HepG2 (cell line): ENCODE measurements around the gene L1CAM. TPM values are rescaled to one million over a fixed set of nuclear protein-coding genes. Genes with fewer than 3 reads are reported as not detected.
A peak's percentile ranks its signal among the peaks of the same experiment; 100 is the strongest.

Experiments
- ATAC-seq: fragments of 200-7000 bp; cut with Tn5 transposase; 3 replicates; pipeline ENCODE4 v1.9.1; 2020; ENCODE audit warnings: mild to moderate bottlenecking, moderate library complexity
- BruUV-seq: library from RNA; stranded (reverse); fragments of 400-500 nt; replicated peaks from 2 replicates; lab custom pipeline; 2021; lab: Mats Ljungman, UMichigan
- CTCF ChIA-PET: fragments of 300-600 bp; formaldehyde crosslinking; extraction: SDS; loops from one replicate; lab custom pipeline; 2021; ENCODE audit warnings: low total read pairs, inconsistent platforms, low intra/inter-chr PET ratio; lab: Yijun Ruan, JAX
- POLR2A ChIA-PET: fragments of 350-600 bp; sonication (Branson Sonifier 250); formaldehyde crosslinking; loops from one replicate; lab custom pipeline; 2020; ENCODE audit warnings: antibody characterized with exemption, inconsistent platforms; lab: Yijun Ruan, JAX
- DNase-seq: peaks from one replicate; pipeline ENCODE4 v3.0.0-alpha.2; 2015; ENCODE audit warnings: low spot score
- FAIRE-seq: peaks from 3 replicates; lab custom pipeline; 2011; peaks lifted over from hg19 to GRCh38; lab: Jason Lieb, UNC
- H2AFZ ChIP-seq: one replicate; pipeline ENCODE4 v1.6.1; 2011; ENCODE audit warnings: low read length, inconsistent platforms
- H3K27ac ChIP-seq: fragments of 300-600 bp; 3 replicates; pipeline ENCODE4 v1.8.0; 2011; ENCODE audit warnings: mixed run types, mild to moderate bottlenecking, mixed read lengths, low read length, inconsistent platforms; ENCODE audit not compliant: insufficient read depth; ENCODE audit errors: extremely low read length
- H3K27me3 ChIP-seq, 2 experiments: fragments of 200-600 bp in 1 of 2; 2 replicates in 1 of 2; 3 replicates in 1 of 2; pipeline versions ENCODE4 v1.6.0 to v1.8.0; 2011; ENCODE audit warnings: low read length in 2 of 2, mild to moderate bottlenecking in 2 of 2, moderate library complexity in 2 of 2, inconsistent platforms in 1 of 2; ENCODE audit not compliant: insufficient read depth in 2 of 2, control insufficient read depth in 1 of 2
- H3K36me3 ChIP-seq, 2 experiments: fragments of 200-600 bp in 1 of 2; replicated peaks in 1 of 2; 2 replicates in 1 of 2; 3 replicates in 1 of 2; pipeline versions ENCODE4 v1.5.1 to v1.8.0; 2011; ENCODE audit warnings: low read length in 2 of 2, inconsistent platforms in 1 of 2; ENCODE audit not compliant: insufficient read depth in 2 of 2, control insufficient read depth in 1 of 2
- H3K4me1 ChIP-seq: 2 replicates; pipeline ENCODE4 v1.5.1; 2012; ENCODE audit warnings: low read length, inconsistent platforms; ENCODE audit not compliant: insufficient read depth
- H3K4me2 ChIP-seq: 2 replicates; pipeline ENCODE4 v1.6.0; 2011; ENCODE audit warnings: low read depth, low read length, inconsistent platforms
- H3K4me3 ChIP-seq, 3 experiments: fragments of 200-600 bp in 1 of 3; sonication (generic), shearing (Covaris generic) in 1 of 3; replicated peaks in 1 of 3; 2 replicates each; pipeline ENCODE4 v1.5.1; 2011 to 2016; ENCODE audit warnings: low read length in 3 of 3, inconsistent platforms in 2 of 3, low read depth in 2 of 3, mild to moderate bottlenecking in 2 of 3, control low read depth in 1 of 3, mixed read lengths in 1 of 3; ENCODE audit not compliant: insufficient read depth in 1 of 3
- H3K79me2 ChIP-seq: one replicate; pipeline ENCODE4 v1.6.1; 2011; ENCODE audit warnings: low read length, inconsistent platforms; ENCODE audit not compliant: insufficient read depth
- H3K9ac ChIP-seq: 2 replicates; pipeline ENCODE4 v1.6.0; 2011; ENCODE audit warnings: mild to moderate bottlenecking, low read depth, low read length, inconsistent platforms; ENCODE audit not compliant: insufficient read depth
- H3K9me3 ChIP-seq: 2 replicates; pipeline ENCODE4 v1.5.1; 2012; ENCODE audit warnings: mild to moderate bottlenecking, low read length
- H4K20me1 ChIP-seq: 2 replicates; pipeline ENCODE4 v1.6.0; 2011; ENCODE audit warnings: inconsistent platforms, mild to moderate bottlenecking, low read length, moderate library complexity; ENCODE audit not compliant: insufficient read depth
- CTCF ChIP-seq: sonication (generic); formaldehyde crosslinking; IDR thresholded peaks from 2 replicates; pipeline ENCODE4 v1.5.0; 2020; ENCODE audit warnings: mild to moderate bottlenecking, missing genetic modification reagents, moderate library complexity
- HNRNPLL ChIP-seq: fragments of 200-400 bp; formaldehyde crosslinking; IDR thresholded peaks from 2 replicates; pipeline ENCODE4 v1.6.1; 2017; ENCODE audit warnings: mild to moderate bottlenecking, low read depth, low read length; ENCODE audit not compliant: poor library complexity, severe bottlenecking
- THAP9 ChIP-seq: sonication (generic); formaldehyde crosslinking; IDR thresholded peaks from 2 replicates; pipeline ENCODE4; 2020; ENCODE audit warnings: missing genetic modification reagents, mild to moderate bottlenecking, borderline replicate concordance
- TOPORS ChIP-seq: sonication (generic); formaldehyde crosslinking; IDR thresholded peaks from 2 replicates; pipeline ENCODE4 v1.8.0; 2023; ENCODE audit warnings: mild to moderate bottlenecking, missing genetic modification reagents
- ZNF34 ChIP-seq: sonication (generic); formaldehyde crosslinking; IDR thresholded peaks from 2 replicates; pipeline ENCODE4 v1.4.0; 2020; ENCODE audit warnings: mild to moderate bottlenecking, missing genetic modification reagents, borderline replicate concordance
- WGBS: methylation state at CpG from one replicate; pipeline ENCODE4 v1.1.6; 2017; ENCODE audit warnings: low lambda C conversion rate; 5-methylcytosine and 5-hydroxymethylcytosine counted together
- in situ Hi-C: cut with HindIII; loops from 2 replicates; pipeline ENCODE4 v1.10.0; 2017; ENCODE audit warnings: low pct_unique_long_range_greater_than_20kb; ENCODE audit not compliant: extremely low pct_ligation_motif_present
- intact Hi-C: fragments of 100-400 bp; cut with micrococcal nuclease; formaldehyde crosslinking; loops from one replicate; pipeline ENCODE4 v1.10.0; 2022; ENCODE audit not compliant: unreplicated experiment
- polyA plus RNA-seq, 8 experiments: library from polyadenylated mRNA; depleted of rRNA in 3 of 8; stranded (reverse) in 7 of 8; unstranded in 1 of 8; fragments of >200 nt; fragmentation: Illumina TruSeq in 4 of 8; extraction: Trizol in 4 of 8; gene quantifications; 2 replicates each; pipeline versions ENCODE4 v1.2.1 to v1.2.3, GENCODE V29; 2011 to 2016; ENCODE audit warnings: low read depth in 4 of 8, missing spikeins in 1 of 8, mixed read lengths in 1 of 8; ENCODE audit not compliant: insufficient read depth in 1 of 8
- total RNA-seq, 5 experiments: library from RNA; depleted of rRNA; stranded (reverse); fragments of >200 nt; fragmentation: Illumina TruSeq; extraction: Trizol; gene quantifications; 2 replicates each; pipeline ENCODE4 v1.2.3, GENCODE V29; 2016; ENCODE audit warnings: low read depth in 1 of 5

The L1CAM gene
- total and polyA plus RNA-seq, 2 of the 13 experiments (the other 11 are each of a cell fraction or from before 2014, with no cell fraction given), result 1.4 to 2.0 TPM

GRCh38 chrX:153854702-153855101 lies 31.3 kb downstream of the L1CAM start:
- Histone ChIP-seq H3K36me3 (no peaks in the 10 kb centered on the region), H2AFZ (no peak overlapping the region), H3K4me2 (no peak overlapping the region), H3K9me3 (no peaks in the 10 kb centered on the region), H3K9ac (no peak overlapping the region), H3K4me1 (no peaks in the 10 kb centered on the region), H3K79me2 (no peaks in the 10 kb centered on the region), H3K4me3 (no peak overlapping the region)
- DNase-seq, result peak; percentile 9
- WGBS, result no CpG with 5 or more reads among the region's 9 CpGs
- CTCF ChIA-PET, result no interaction called here
- TF ChIP-seq CTCF (CRISPR knock-in tag) (peak; percentile 22; the same call in 1 of the 2 replicates), ZNF34 (CRISPR knock-in tag) (no peak)
- TF ChIP-seq, all 625 proteins: peak for 1
- in situ Hi-C loops (no loop called here), intact Hi-C loops (no loop called here)
- Histone ChIP-seq H3K27ac (no peak overlapping the region), H4K20me1 (no peaks in the 10 kb centered on the region), H3K27me3 (peaks cover 0 to 1% of the 10 kb centered on the region in 2 experiments; a peak in 2 of 5 replicates)
- BruUV-seq, result no TSS peak
- FAIRE-seq (peak; percentile 75), ATAC-seq (0 out of 3 replicates have a peak, but pooled peaks have one; percentile 35)
- POLR2A ChIA-PET, result no interaction called here

GRCh38 chrX:153853902-153854267 lies 32.1 kb downstream of the L1CAM start:
- Histone ChIP-seq H3K4me3 (no peak overlapping the region), H3K27me3 (peaks cover 0 to 1% of the 10 kb centered on the region in 2 experiments; a peak in 2 of 5 replicates), H4K20me1 (no peaks in the 10 kb centered on the region), H3K79me2 (no peaks in the 10 kb centered on the region), H3K4me1 (no peaks in the 10 kb centered on the region), H3K9me3 (no peaks in the 10 kb centered on the region)
- ChIA-PET POLR2A (no interaction called here), CTCF (no interaction called here)
- in situ Hi-C loops, result no loop called here
- no TSS peak for BruUV-seq
- DNase-seq, result no peak
- TF ChIP-seq TOPORS (CRISPR knock-in tag) (no peak), THAP9 (CRISPR knock-in tag) (no peak), HNRNPLL (no peak)
- TF ChIP-seq, all 625 proteins: peak for 0
- Histone ChIP-seq H3K4me2 (no peak overlapping the region), H3K27ac (no peak overlapping the region), H3K36me3 (no peaks in the 10 kb centered on the region), H2AFZ (no peak overlapping the region), H3K9ac (no peak overlapping the region)
- 0% methylated on average over 2 of the region's 3 CpGs for WGBS
- intact Hi-C loops, result no loop called here
- ATAC-seq (no peak), FAIRE-seq (no peak)
